ENCODE results near the gene CYP24A1. TPM values are rescaled to one million over a fixed set of nuclear protein-coding genes. Genes with fewer than 3 reads are reported as not detected.
A peak's percentile ranks its signal among the peaks of the same experiment; 100 is the strongest.
"Not testable (repeated sequence)": the region's sequence is repeated elsewhere in the genome, so short reads cannot be mapped to it uniquely, and the experiment has no call there.

Gene CYP24A1
- total and polyA plus RNA-seq, 5 donors from 2014 or later, result 0.49 to 0.80 (median 0.66) TPM; not detected in 1

GRCh38 chr20:54131675-54132611 lies 41.8 kb downstream of the CYP24A1 start:
- Histone ChIP-seq H3K9me3 (ENCODE audit: control insufficient read depth in 2 of 2, low read length in 2 of 2) (peaks cover 0 to 5% of the 10 kb centered on the region in 2 experiments), H3K4me3 (ENCODE audit: low read depth, low read length) (no peak overlapping the region), H3K4me1 (ENCODE audit: control insufficient read depth, insufficient read depth, low read length, poor library complexity, severe bottlenecking) (no peaks in the 10 kb centered on the region), H3K27ac (ENCODE audit: insufficient read depth, low read length, poor library complexity, severe bottlenecking) (no peak overlapping the region), H3K27me3 (ENCODE audit: control insufficient read depth, insufficient read depth, low read length) (peaks cover 4% of the 10 kb centered on the region), H3K36me3 (ENCODE audit: control insufficient read depth, insufficient read depth, low read length) (no peaks in the 10 kb centered on the region)
- no peak overlapping the region for H3K4me3 Mint-ChIP-seq
- peaks cover 9% of the 10 kb centered on the region for H3K27me3 Mint-ChIP-seq
- DNase-seq, result no peak
- H3K27ac Mint-ChIP-seq, result peak overlapping the region in 1 of 3 donors; percentile 44
- peaks cover 0 to 8% (median 2%) of the 10 kb centered on the region in 7 donors for H3K9me3 Mint-ChIP-seq
- H3K4me1 Mint-ChIP-seq, result no peaks in the 10 kb centered on the region
- no peak for ATAC-seq (ENCODE audit: low read depth in 2 of 2)
- H3K36me3 Mint-ChIP-seq, result no peaks in the 10 kb centered on the region

GRCh38 chr20:54131125-54131524 lies 42.7 kb downstream of the CYP24A1 start:
- not testable (repeated sequence) for H3K27ac Mint-ChIP-seq; H3K27ac ChIP-seq (ENCODE audit: insufficient read depth, low read length, poor library complexity, severe bottlenecking)

GRCh38 chr20:54129350-54129749 lies 44.4 kb downstream of the CYP24A1 start:
- no peak overlapping the region for H3K4me3 ChIP-seq (ENCODE audit: low read depth, low read length)
- H3K27ac ChIP-seq (ENCODE audit: insufficient read depth, low read length, poor library complexity, severe bottlenecking), result no peak overlapping the region
- DNase-seq, result no peak
- no peak overlapping the region for H3K4me3 Mint-ChIP-seq
- H3K36me3 Mint-ChIP-seq, result no peaks in the 10 kb centered on the region
- H3K4me1 Mint-ChIP-seq, result no peaks in the 10 kb centered on the region
- peaks cover 11% of the 10 kb centered on the region for H3K27me3 Mint-ChIP-seq
- no peaks in the 10 kb centered on the region for H3K36me3 ChIP-seq (ENCODE audit: control insufficient read depth, insufficient read depth, low read length)
- peaks cover 0 to 5% of the 10 kb centered on the region in 2 experiments for H3K9me3 ChIP-seq (ENCODE audit: control insufficient read depth in 2 of 2, low read length in 2 of 2)
- ATAC-seq (ENCODE audit: low read depth in 2 of 2), result no peak
- no peaks in the 10 kb centered on the region for H3K4me1 ChIP-seq (ENCODE audit: control insufficient read depth, insufficient read depth, low read length, poor library complexity, severe bottlenecking)
- no peak overlapping the region for H3K27ac Mint-ChIP-seq
- H3K9me3 Mint-ChIP-seq, result peaks cover 0 to 8% (median 2%) of the 10 kb centered on the region in 7 donors
- peaks cover 4% of the 10 kb centered on the region for H3K27me3 ChIP-seq (ENCODE audit: control insufficient read depth, insufficient read depth, low read length)

More at GRCh38 chr20:54131125-54131524, 42.7 kb downstream of the CYP24A1 start:
- not testable (repeated sequence) for H3K9me3 Mint-ChIP-seq; H3K4me1 ChIP-seq (ENCODE audit: control insufficient read depth, insufficient read depth, low read length, poor library complexity, severe bottlenecking); H3K36me3 Mint-ChIP-seq; H3K27me3 ChIP-seq (ENCODE audit: control insufficient read depth, insufficient read depth, low read length); DNase-seq; H3K4me1 Mint-ChIP-seq; H3K9me3 ChIP-seq (ENCODE audit: control insufficient read depth in 2 of 2, low read length in 2 of 2); H3K4me3 Mint-ChIP-seq; ATAC-seq (ENCODE audit: low read depth in 2 of 2); H3K4me3 ChIP-seq (ENCODE audit: low read depth, low read length); H3K36me3 ChIP-seq (ENCODE audit: control insufficient read depth, insufficient read depth, low read length)
- peaks cover 11% of the 10 kb centered on the region for H3K27me3 Mint-ChIP-seq

- peak overlapping the region in 1 of 3 donors; percentile 5 for H3K27ac Mint-ChIP-seq
- no peak overlapping the region for H3K4me3 Mint-ChIP-seq
- Histone ChIP-seq H3K4me3 (ENCODE audit: low read depth, low read length) (no peak overlapping the region), H3K27me3 (ENCODE audit: control insufficient read depth, insufficient read depth, low read length) (no peaks in the 10 kb centered on the region), H3K4me1 (ENCODE audit: control insufficient read depth, insufficient read depth, low read length, poor library complexity, severe bottlenecking) (no peaks in the 10 kb centered on the region), H3K36me3 (ENCODE audit: control insufficient read depth, insufficient read depth, low read length) (no peaks in the 10 kb centered on the region), H3K9me3 (ENCODE audit: control insufficient read depth in 2 of 2, low read length in 2 of 2) (peaks cover 0 to 5% of the 10 kb centered on the region in 2 experiments), H3K27ac (ENCODE audit: insufficient read depth, low read length, poor library complexity, severe bottlenecking) (no peak overlapping the region)
- no peak for DNase-seq
- ATAC-seq (ENCODE audit: low read depth in 2 of 2), result no peak
- H3K36me3 Mint-ChIP-seq, result no peaks in the 10 kb centered on the region
- H3K4me1 Mint-ChIP-seq, result no peaks in the 10 kb centered on the region
- peaks cover 0 to 8% (median 2%) of the 10 kb centered on the region in 7 donors for H3K9me3 Mint-ChIP-seq
- peaks cover 11% of the 10 kb centered on the region for H3K27me3 Mint-ChIP-seq
Measured at GRCh38 chr20:54127855-54128574, 45.8 kb downstream of the CYP24A1 start.

GRCh38 chr20:54126806-54127655 lies 46.8 kb downstream of the CYP24A1 start:
- Mint-ChIP-seq H3K4me3 (no peak overlapping the region), H3K9me3 (peaks cover 0 to 8% (median 2%) of the 10 kb centered on the region in 7 donors), H3K4me1 (no peaks in the 10 kb centered on the region), H3K27ac (no peak overlapping the region), H3K27me3 (peaks cover 11% of the 10 kb centered on the region), H3K36me3 (no peaks in the 10 kb centered on the region)
- ATAC-seq (ENCODE audit: low read depth in 2 of 2), result no peak
- Histone ChIP-seq H3K9me3 (ENCODE audit: control insufficient read depth in 2 of 2, low read length in 2 of 2) (peaks cover 0 to 5% of the 10 kb centered on the region in 2 experiments), H3K27ac (ENCODE audit: insufficient read depth, low read length, poor library complexity, severe bottlenecking) (no peak overlapping the region), H3K36me3 (ENCODE audit: control insufficient read depth, insufficient read depth, low read length) (no peaks in the 10 kb centered on the region), H3K4me3 (ENCODE audit: low read depth, low read length) (no peak overlapping the region), H3K27me3 (ENCODE audit: control insufficient read depth, insufficient read depth, low read length) (no peaks in the 10 kb centered on the region), H3K4me1 (ENCODE audit: control insufficient read depth, insufficient read depth, low read length, poor library complexity, severe bottlenecking) (no peaks in the 10 kb centered on the region)
- no peak for DNase-seq

- not testable (repeated sequence) for ATAC-seq (ENCODE audit: low read depth in 2 of 2); H3K4me1 ChIP-seq (ENCODE audit: control insufficient read depth, insufficient read depth, low read length, poor library complexity, severe bottlenecking); H3K36me3 ChIP-seq (ENCODE audit: control insufficient read depth, insufficient read depth, low read length); H3K4me3 ChIP-seq (ENCODE audit: low read depth, low read length); DNase-seq; H3K9me3 ChIP-seq (ENCODE audit: control insufficient read depth in 2 of 2, low read length in 2 of 2); H3K27ac Mint-ChIP-seq; H3K27ac ChIP-seq (ENCODE audit: insufficient read depth, low read length, poor library complexity, severe bottlenecking); H3K27me3 Mint-ChIP-seq; H3K9me3 Mint-ChIP-seq; H3K4me1 Mint-ChIP-seq; H3K27me3 ChIP-seq (ENCODE audit: control insufficient read depth, insufficient read depth, low read length); H3K36me3 Mint-ChIP-seq; H3K4me3 Mint-ChIP-seq
Measured at GRCh38 chr20:54126328-54126727, 47.5 kb downstream of the CYP24A1 start.

- peaks cover 4% of the 10 kb centered on the region for H3K27me3 Mint-ChIP-seq
Measured at GRCh38 chr20:54123587-54124180, 50.1 kb downstream of the CYP24A1 start.

More at GRCh38 chr20:54123587-54124180, 50.1 kb downstream of the CYP24A1 start:
- no peaks in the 10 kb centered on the region for H3K9me3 ChIP-seq (ENCODE audit: control insufficient read depth in 2 of 2, low read length in 2 of 2)
- DNase-seq (no peak), ATAC-seq (ENCODE audit: low read depth in 2 of 2) (no peak)
- no peak overlapping the region for H3K27ac ChIP-seq (ENCODE audit: insufficient read depth, low read length, poor library complexity, severe bottlenecking)
- H3K9me3 Mint-ChIP-seq, result no peaks in the 10 kb centered on the region
- H3K4me1 Mint-ChIP-seq, result no peaks in the 10 kb centered on the region
- no peak overlapping the region for H3K4me3 ChIP-seq (ENCODE audit: low read depth, low read length)
- no peaks in the 10 kb centered on the region for H3K27me3 ChIP-seq (ENCODE audit: control insufficient read depth, insufficient read depth, low read length)
- no peak overlapping the region for H3K27ac Mint-ChIP-seq
- no peaks in the 10 kb centered on the region for H3K4me1 ChIP-seq (ENCODE audit: control insufficient read depth, insufficient read depth, low read length, poor library complexity, severe bottlenecking)
- no peaks in the 10 kb centered on the region for H3K36me3 Mint-ChIP-seq
- no peaks in the 10 kb centered on the region for H3K36me3 ChIP-seq (ENCODE audit: control insufficient read depth, insufficient read depth, low read length)
- H3K4me3 Mint-ChIP-seq, result no peak overlapping the region

All from CD4-positive, CD25-positive, alpha-beta regulatory T cell (primary cell).